HepG2 (cell line): ENCODE results near the gene DNAJC21. TPM values are rescaled to one million over a fixed set of nuclear protein-coding genes. Genes with fewer than 3 reads are reported as not detected.

Experiments used
- AKNA ChIP-seq: sonication (generic); formaldehyde crosslinking; IDR thresholded peaks from 2 replicates; pipeline ENCODE4 v1.4.0; 2020; ENCODE audit warnings: missing genetic modification reagents, borderline replicate concordance
- DBP ChIP-seq: sonication (generic); formaldehyde crosslinking; IDR thresholded peaks from 2 replicates; pipeline ENCODE4 v1.4.0; 2020; ENCODE audit warnings: missing genetic modification reagents; ENCODE audit errors: not compliant biosample characterization
- FOXO1 ChIP-seq: sonication (generic); formaldehyde crosslinking; IDR thresholded peaks from 2 replicates; pipeline ENCODE4 v1.4.0; 2020; ENCODE audit warnings: missing genetic modification reagents
- HNF1A ChIP-seq, 2 experiments: sonication (generic) in 1 of 2; formaldehyde crosslinking in 1 of 2; IDR thresholded peaks; 2 replicates each; pipeline versions ENCODE4 v1.4.0 to v1.6.1; 2016 to 2020; ENCODE audit warnings: borderline replicate concordance in 1 of 2, low read depth in 1 of 2, mild to moderate bottlenecking in 1 of 2, missing genetic modification reagents in 1 of 2
- IRF2 ChIP-seq: IDR thresholded peaks from 2 replicates; pipeline ENCODE4 v1.6.1; 2018; ENCODE audit warnings: missing genetic modification reagents, missing compliant biosample characterization
- MED1 ChIP-seq: sonication (generic); formaldehyde crosslinking; IDR thresholded peaks from 2 replicates; pipeline ENCODE4 v1.4.0; 2020; ENCODE audit warnings: missing genetic modification reagents
- MZF1 ChIP-seq: sonication (generic); formaldehyde crosslinking; IDR thresholded peaks from 2 replicates; pipeline ENCODE4 v1.8.1; 2023; ENCODE audit warnings: mild to moderate bottlenecking, missing genetic modification reagents, borderline replicate concordance
- NCOA5 ChIP-seq: sonication (generic); formaldehyde crosslinking; IDR thresholded peaks from 2 replicates; pipeline ENCODE4 v1.4.0; 2020; ENCODE audit warnings: missing genetic modification reagents
- NFE2L2 ChIP-seq: fragments of 150-350 bp; IDR thresholded peaks from 2 replicates; pipeline ENCODE4 v1.6.1; 2014; ENCODE audit warnings: low read length
- RFXAP ChIP-seq: sonication (generic); formaldehyde crosslinking; IDR thresholded peaks from 2 replicates; pipeline ENCODE4 v1.4.0; 2020; ENCODE audit warnings: missing genetic modification reagents, borderline replicate concordance
- SIN3B ChIP-seq: fragments of 150-350 bp; IDR thresholded peaks from 2 replicates; pipeline ENCODE4 v1.6.1; 2014; ENCODE audit warnings: low read length
- SMAD1 ChIP-seq: sonication (generic); formaldehyde crosslinking; IDR thresholded peaks from 2 replicates; pipeline ENCODE4 v1.4.0; 2020; ENCODE audit warnings: missing genetic modification reagents, low read depth, mild to moderate bottlenecking, borderline replicate concordance
- ZNF256 ChIP-seq: sonication (generic); formaldehyde crosslinking; conservative IDR thresholded peaks from 2 replicates; pipeline ENCODE4 v1.4.0; 2020; ENCODE audit warnings: missing genetic modification reagents
- ZNF350 ChIP-seq: sonication (generic); formaldehyde crosslinking; IDR thresholded peaks from 2 replicates; pipeline ENCODE4 v1.4.0; 2020; ENCODE audit warnings: mild to moderate bottlenecking, low read depth, missing genetic modification reagents, borderline replicate concordance
- ZNF552 ChIP-seq: sonication (generic); formaldehyde crosslinking; IDR thresholded peaks from 2 replicates; pipeline ENCODE4 v1.9.0; 2022; ENCODE audit warnings: missing genetic modification reagents, mild to moderate bottlenecking, borderline replicate concordance
- ZNF572 ChIP-seq: sonication (generic); formaldehyde crosslinking; IDR thresholded peaks from 2 replicates; pipeline ENCODE4 v1.5.1; 2020; ENCODE audit warnings: mild to moderate bottlenecking, missing genetic modification reagents
- ZNF737 ChIP-seq: sonication (generic); formaldehyde crosslinking; IDR thresholded peaks from 2 replicates; pipeline ENCODE4 v1.5.0; 2020; ENCODE audit warnings: missing genetic modification reagents, mild to moderate bottlenecking, borderline replicate concordance
- ZNF878 ChIP-seq: sonication (generic); formaldehyde crosslinking; IDR thresholded peaks from 2 replicates; pipeline ENCODE4 v1.8.1; 2023; ENCODE audit warnings: mild to moderate bottlenecking, missing genetic modification reagents, moderate library complexity
- ZNF879 ChIP-seq: sonication (generic); formaldehyde crosslinking; IDR thresholded peaks from 2 replicates; pipeline ENCODE4 v1.8.1; 2023; ENCODE audit warnings: missing genetic modification reagents
- polyA plus RNA-seq, 8 experiments: library from polyadenylated mRNA; depleted of rRNA in 3 of 8; stranded (reverse) in 7 of 8; unstranded in 1 of 8; fragments of >200 nt; fragmentation: Illumina TruSeq in 4 of 8; extraction: Trizol in 4 of 8; gene quantifications; 2 replicates each; pipeline versions ENCODE4 v1.2.1 to v1.2.3, GENCODE V29; 2011 to 2016; ENCODE audit warnings: low read depth in 4 of 8, missing spikeins in 1 of 8, mixed read lengths in 1 of 8; ENCODE audit not compliant: insufficient read depth in 1 of 8
- total RNA-seq, 5 experiments: library from RNA; depleted of rRNA; stranded (reverse); fragments of >200 nt; fragmentation: Illumina TruSeq; extraction: Trizol; gene quantifications; 2 replicates each; pipeline ENCODE4 v1.2.3, GENCODE V29; 2016; ENCODE audit warnings: low read depth in 1 of 5

The DNAJC21 gene
- total and polyA plus RNA-seq, 2 of the 13 experiments (the other 11 are each of a cell fraction or from before 2014, with no cell fraction given) = 10.9 to 41.6 TPM

- no peak for TF ChIP-seq DBP (CRISPR knock-in tag)
- TF ChIP-seq NCOA5 (CRISPR knock-in tag) = no peak
- no peak for TF ChIP-seq ZNF572 (CRISPR knock-in tag)
- 0 out of 2 replicates have a peak, but pooled peaks have one; percentile 17 for TF ChIP-seq HNF1A (IDR thresholded peaks at IDR 0.05; ENCODE audit: low read depth)
- peak; percentile 65; the same call in 1 of the 2 replicates for TF ChIP-seq HNF1A (CRISPR knock-in tag; IDR thresholded peaks at IDR 0.05; ENCODE audit: borderline replicate concordance)
- TF ChIP-seq SMAD1 (CRISPR knock-in tag) = peak; percentile 63; the same call in 1 of the 2 replicates
- TF ChIP-seq SIN3B = peak; percentile 80
- peak; percentile 40; the same call in 1 of the 2 replicates for TF ChIP-seq RFXAP (CRISPR knock-in tag)
- 0 out of 2 replicates have a peak, but pooled peaks have one; percentile 54 for TF ChIP-seq FOXO1 (CRISPR knock-in tag)
- 0 out of 2 replicates have a peak, but pooled peaks have one; percentile 18 for TF ChIP-seq ZNF256
- TF ChIP-seq ZNF878 (CRISPR knock-in tag) = peak; percentile 84
- TF ChIP-seq ZNF737 = peak; percentile 24; the same call in 1 of the 2 replicates
- TF ChIP-seq ZNF350 (CRISPR knock-in tag) = peak; percentile 95
- peak; percentile 84; the same call in 1 of the 2 replicates for TF ChIP-seq ZNF552
- TF ChIP-seq ZNF879 (CRISPR knock-in tag) = no peak
- no peak for TF ChIP-seq NFE2L2
- TF ChIP-seq MED1 = peak; percentile 77
- TF ChIP-seq AKNA (CRISPR knock-in tag) = no peak
- TF ChIP-seq MZF1 (CRISPR knock-in tag) = no peak
- peak; percentile 86 for TF ChIP-seq IRF2 (CRISPR knock-in tag)
Measured at GRCh38 chr5:34915139-34915855, 14.1 kb upstream of the DNAJC21 start, which contains the start of the genes BRIX1 and RAD1 (continued).
